ENCODE results near the gene IFNLR1. TPM values are rescaled to one million over a fixed set of nuclear protein-coding genes. Genes with fewer than 3 reads are reported as not detected.

Gene IFNLR1
- total RNA-seq, 1 donor from 2014 or later = 3.1 TPM

GRCh38 chr1:24126672-24127023, 60.4 kb downstream of the IFNLR1 start:
- TF ChIP-seq, protein P1, sequence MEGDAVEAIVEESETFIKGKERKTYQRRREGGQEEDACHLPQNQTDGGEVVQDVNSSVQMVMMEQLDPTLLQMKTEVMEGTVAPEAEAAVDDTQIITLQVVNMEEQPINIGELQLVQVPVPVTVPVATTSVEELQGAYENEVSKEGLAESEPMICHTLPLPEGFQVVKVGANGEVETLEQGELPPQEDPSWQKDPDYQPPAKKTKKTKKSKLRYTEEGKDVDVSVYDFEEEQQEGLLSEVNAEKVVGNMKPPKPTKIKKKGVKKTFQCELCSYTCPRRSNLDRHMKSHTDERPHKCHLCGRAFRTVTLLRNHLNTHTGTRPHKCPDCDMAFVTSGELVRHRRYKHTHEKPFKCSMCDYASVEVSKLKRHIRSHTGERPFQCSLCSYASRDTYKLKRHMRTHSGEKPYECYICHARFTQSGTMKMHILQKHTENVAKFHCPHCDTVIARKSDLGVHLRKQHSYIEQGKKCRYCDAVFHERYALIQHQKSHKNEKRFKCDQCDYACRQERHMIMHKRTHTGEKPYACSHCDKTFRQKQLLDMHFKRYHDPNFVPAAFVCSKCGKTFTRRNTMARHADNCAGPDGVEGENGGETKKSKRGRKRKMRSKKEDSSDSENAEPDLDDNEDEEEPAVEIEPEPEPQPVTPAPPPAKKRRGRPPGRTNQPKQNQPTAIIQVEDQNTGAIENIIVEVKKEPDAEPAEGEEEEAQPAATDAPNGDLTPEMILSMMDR (IDR thresholded peaks at IDR 0.05; ENCODE audit: unreplicated experiment) = no peak
- Mint-ChIP-seq H3K4me1 (ENCODE audit: unreplicated experiment) (no peaks in the 10 kb centered on the region), H3K36me3 (ENCODE audit: low read depth, unreplicated experiment) (no peaks in the 10 kb centered on the region), H3K27me3 (ENCODE audit: unreplicated experiment) (no peaks in the 10 kb centered on the region), H3K4me3 (ENCODE audit: unreplicated experiment) (no peak overlapping the region), H3K9me3 (ENCODE audit: unreplicated experiment) (no peaks in the 10 kb centered on the region), H3K27ac (ENCODE audit: unreplicated experiment) (no peak overlapping the region)
- no peak for DNase-seq (ENCODE audit: low spot score)

GRCh38 chr1:24126018-24126671, 60.9 kb downstream of the IFNLR1 start:
- H3K9me3 Mint-ChIP-seq (ENCODE audit: unreplicated experiment) = no peaks in the 10 kb centered on the region
- H3K27me3 Mint-ChIP-seq (ENCODE audit: unreplicated experiment) = peaks cover 2% of the 10 kb centered on the region
- H3K4me3 Mint-ChIP-seq (ENCODE audit: unreplicated experiment) = no peak overlapping the region
- TF ChIP-seq, protein P1 (IDR thresholded peaks at IDR 0.05; ENCODE audit: unreplicated experiment) = no peak
- no peaks in the 10 kb centered on the region for H3K4me1 Mint-ChIP-seq (ENCODE audit: unreplicated experiment)
- H3K36me3 Mint-ChIP-seq (ENCODE audit: low read depth, unreplicated experiment) = no peaks in the 10 kb centered on the region
- DNase-seq (ENCODE audit: low spot score) = no peak
- no peak overlapping the region for H3K27ac Mint-ChIP-seq (ENCODE audit: unreplicated experiment)

DNA sequence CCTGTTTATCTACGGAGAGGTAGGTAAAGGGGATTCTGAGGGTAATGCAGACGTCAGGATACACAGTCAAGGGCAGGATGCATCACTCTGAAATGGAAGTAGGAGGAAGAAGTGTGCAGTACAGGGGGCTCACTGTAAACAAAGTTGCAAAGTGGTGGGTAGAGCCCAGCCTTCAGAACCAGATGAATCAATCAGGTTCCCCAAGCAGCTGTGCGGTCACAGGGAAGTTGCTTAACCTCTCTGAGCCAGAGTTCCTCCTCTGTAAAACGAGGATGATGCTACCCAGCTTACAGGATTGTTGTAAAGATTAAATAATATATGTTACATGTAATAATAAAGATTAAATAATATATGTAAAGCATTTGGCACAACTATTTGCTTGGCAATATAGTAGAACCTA, 61.6 kb downstream of the IFNLR1 start:
- DNase-seq (ENCODE audit: low spot score) = no peak
- H3K36me3 Mint-ChIP-seq (ENCODE audit: low read depth, unreplicated experiment) = no peaks in the 10 kb centered on the region
- no peak overlapping the region for H3K27ac Mint-ChIP-seq (ENCODE audit: unreplicated experiment)
- H3K4me3 Mint-ChIP-seq (ENCODE audit: unreplicated experiment) = no peak overlapping the region
- peaks cover 2% of the 10 kb centered on the region for H3K27me3 Mint-ChIP-seq (ENCODE audit: unreplicated experiment)
- TF ChIP-seq, protein P1 (IDR thresholded peaks at IDR 0.05; ENCODE audit: unreplicated experiment) = no peak
- H3K9me3 Mint-ChIP-seq (ENCODE audit: unreplicated experiment) = no peaks in the 10 kb centered on the region
- no peaks in the 10 kb centered on the region for H3K4me1 Mint-ChIP-seq (ENCODE audit: unreplicated experiment)

GRCh38 chr1:24124980-24125379, 62.1 kb downstream of the IFNLR1 start:
- H3K27me3 Mint-ChIP-seq (ENCODE audit: unreplicated experiment) = peaks cover 6% of the 10 kb centered on the region
- no peaks in the 10 kb centered on the region for H3K36me3 Mint-ChIP-seq (ENCODE audit: low read depth, unreplicated experiment)
- H3K27ac Mint-ChIP-seq (ENCODE audit: unreplicated experiment) = no peak overlapping the region
- DNase-seq (ENCODE audit: low spot score) = no peak
- TF ChIP-seq, protein P1 (IDR thresholded peaks at IDR 0.05; ENCODE audit: unreplicated experiment) = no peak
- H3K9me3 Mint-ChIP-seq (ENCODE audit: unreplicated experiment) = no peaks in the 10 kb centered on the region
- H3K4me1 Mint-ChIP-seq (ENCODE audit: unreplicated experiment) = no peaks in the 10 kb centered on the region
- no peak overlapping the region for H3K4me3 Mint-ChIP-seq (ENCODE audit: unreplicated experiment)

- no peak for DNase-seq (ENCODE audit: low spot score)
- Mint-ChIP-seq H3K36me3 (ENCODE audit: low read depth, unreplicated experiment) (no peaks in the 10 kb centered on the region), H3K4me3 (ENCODE audit: unreplicated experiment) (no peak overlapping the region), H3K27me3 (ENCODE audit: unreplicated experiment) (peaks cover 6% of the 10 kb centered on the region), H3K27ac (ENCODE audit: unreplicated experiment) (no peak overlapping the region), H3K9me3 (ENCODE audit: unreplicated experiment) (no peaks in the 10 kb centered on the region), H3K4me1 (ENCODE audit: unreplicated experiment) (no peaks in the 10 kb centered on the region)
- TF ChIP-seq, protein P1 (IDR thresholded peaks at IDR 0.05; ENCODE audit: unreplicated experiment) = no peak
Measured at GRCh38 chr1:24123611-24124010, 63.5 kb downstream of the IFNLR1 start.
